NCI-H1694 (cell line): ENCODE data around the gene ATP10B.

Source experiments
- DNase-seq: peaks from one replicate; lab custom pipeline; 2025; lab: John Stamatoyannopoulos, UW

The ATP10B gene

GRCh38 chr5:160635663-160636062 lies 216.3 kb downstream of the ATP10B start:
- DNase-seq: no peak

- no peak for DNase-seq
These were observed 217.0 kb downstream of the ATP10B start for GRCh38 chr5:160635046-160635445.

GRCh38 chr5:160629003-160629402 lies 223.0 kb downstream of the ATP10B start:
- no peak for DNase-seq

GRCh38 chr5:160628619-160628968 lies 223.4 kb downstream of the ATP10B start:
- no peak for DNase-seq

- DNase-seq: no peak
These were observed 223.9 kb downstream of the ATP10B start for GRCh38 chr5:160627921-160628618.

- DNase-seq: no peak
These were observed 225.7 kb downstream of the ATP10B start for GRCh38 chr5:160626322-160626721.

- DNase-seq: no peak
These were observed 230.5 kb downstream of the ATP10B start for GRCh38 chr5:160621526-160621925.

- no peak for DNase-seq
These were observed 231.6 kb downstream of the ATP10B start for GRCh38 chr5:160620401-160620800.

GRCh38 chr5:160619381-160619780 lies 232.6 kb downstream of the ATP10B start:
- no peak for DNase-seq

- DNase-seq: no peak
These were observed 233.7 kb downstream of the ATP10B start for GRCh38 chr5:160618286-160618685.

- no peak for DNase-seq
These were observed 235.1 kb downstream of the ATP10B start for GRCh38 chr5:160616712-160617497.

GRCh38 chr5:160614136-160614535 lies 237.9 kb downstream of the ATP10B start:
- DNase-seq: no peak

GRCh38 chr5:160605266-160605665 lies 246.7 kb downstream of the ATP10B start:
- no peak for DNase-seq

- DNase-seq: no peak
These were observed 247.5 kb downstream of the ATP10B start for GRCh38 chr5:160604484-160604883.

- no peak for DNase-seq
These were observed 249.3 kb downstream of the ATP10B start for GRCh38 chr5:160602744-160603143.

GRCh38 chr5:160601046-160601445 lies 251.0 kb downstream of the ATP10B start:
- DNase-seq: no peak

GRCh38 chr5:160573318-160573717 lies 278.7 kb downstream of the ATP10B start:
- no peak for DNase-seq

GRCh38 chr5:160567031-160567705 lies 284.8 kb downstream of the ATP10B start:
- DNase-seq: no peak

GRCh38 chr5:160565376-160565775 lies 286.6 kb downstream of the ATP10B start:
- DNase-seq: no peak

GRCh38 chr5:160556846-160557245 lies 295.2 kb downstream of the ATP10B start:
- no peak for DNase-seq

GRCh38 chr5:160555971-160556631 lies 295.9 kb downstream of the ATP10B start:
- no peak for DNase-seq

GRCh38 chr5:160555581-160555970 lies 296.4 kb downstream of the ATP10B start:
- no peak for DNase-seq

- DNase-seq: no peak
These were observed 301.9 kb downstream of the ATP10B start for GRCh38 chr5:160550075-160550474.
